Right forelimb (tissue), 1 donor: ENCODE results near the gene CAPN6.

Source experiments
- DNase-seq: peaks from one replicate; pipeline ENCODE4 v3.0.0-alpha.2; 2018

Gene CAPN6

GRCh38 chrX:111270339-111270738 lies at the start of gene CAPN6:
Gene CAPN6, minus strand, starts transcription at chrX:111270483. Its CDS starts 6,547 bp downstream, at chrX:111263936.
- peak; percentile 71 for DNase-seq

GRCh38 chrX:111319451-111319850 lies 49.2 kb upstream of the CAPN6 start:
- DNase-seq: no peak

- DNase-seq: no peak
These were observed 48.6 kb upstream of the CAPN6 start for GRCh38 chrX:111318901-111319300.

- DNase-seq: peak; percentile 44
These were observed 38.8 kb upstream of the CAPN6 start for GRCh38 chrX:111309083-111309482.

- DNase-seq: no peak
These were observed 37.8 kb upstream of the CAPN6 start for GRCh38 chrX:111308039-111308438.

- DNase-seq: no peak
These were observed 32.0 kb upstream of the CAPN6 start for GRCh38 chrX:111302284-111302683.

GRCh38 chrX:111288841-111289240 lies 18.6 kb upstream of the CAPN6 start:
- DNase-seq: no peak

- DNase-seq: no peak
These were observed 14.5 kb upstream of the CAPN6 start for GRCh38 chrX:111284631-111285293.

GRCh38 chrX:111283446-111283845 lies 13.2 kb upstream of the CAPN6 start:
- no peak for DNase-seq

- DNase-seq: no peak
These were observed 12.7 kb upstream of the CAPN6 start for GRCh38 chrX:111282991-111283390.

- no peak for DNase-seq
These were observed 11.9 kb upstream of the CAPN6 start for GRCh38 chrX:111282139-111282538.

- DNase-seq: no peak
These were observed 1.8 kb downstream of the CAPN6 start for GRCh38 chrX:111268506-111268905.

GRCh38 chrX:111265486-111265885 lies 4.8 kb downstream of the CAPN6 start:
- no peak for DNase-seq

- no peak for DNase-seq
These were observed 5.9 kb downstream of the CAPN6 start for GRCh38 chrX:111264385-111264784.

GRCh38 chrX:111262086-111262485 lies 8.2 kb downstream of the CAPN6 start:
- no peak for DNase-seq

- no peak for DNase-seq
These were observed 9.8 kb downstream of the CAPN6 start for GRCh38 chrX:111260451-111260850.

- DNase-seq: no peak
These were observed 10.7 kb downstream of the CAPN6 start for GRCh38 chrX:111259559-111259958.

GRCh38 chrX:111257733-111258132 lies 12.6 kb downstream of the CAPN6 start:
- DNase-seq: no peak

- no peak for DNase-seq
These were observed 15.2 kb downstream of the CAPN6 start for GRCh38 chrX:111254896-111255693.

- DNase-seq: no peak
These were observed 26.0 kb downstream of the CAPN6 start for GRCh38 chrX:111244235-111244750.

GRCh38 chrX:111216293-111216801 lies 53.9 kb downstream of the CAPN6 start:
- no peak for DNase-seq

- no peak for DNase-seq
These were observed 62.4 kb downstream of the CAPN6 start for GRCh38 chrX:111207851-111208250.

GRCh38 chrX:111200327-111200726 lies 70.0 kb downstream of the CAPN6 start:
- DNase-seq: no peak

GRCh38 chrX:111199505-111199904 lies 70.8 kb downstream of the CAPN6 start:
- no peak for DNase-seq
